HepG2 (cell line): ENCODE data around the gene MUL1. TPM values are rescaled to one million over a fixed set of nuclear protein-coding genes. Genes with fewer than 3 reads are reported as not detected.

Experiments used
- ATAC-seq: fragments of 200-7000 bp; cut with Tn5 transposase; 3 replicates; pipeline ENCODE4 v1.9.1; 2020; ENCODE audit warnings: mild to moderate bottlenecking, moderate library complexity
- BruUV-seq: library from RNA; stranded (reverse); fragments of 400-500 nt; replicated peaks from 2 replicates; lab custom pipeline; 2021; lab: Mats Ljungman, UMichigan
- CTCF ChIA-PET: fragments of 300-600 bp; formaldehyde crosslinking; extraction: SDS; loops from one replicate; lab custom pipeline; 2021; ENCODE audit warnings: low total read pairs, inconsistent platforms, low intra/inter-chr PET ratio; lab: Yijun Ruan, JAX
- POLR2A ChIA-PET: fragments of 350-600 bp; sonication (Branson Sonifier 250); formaldehyde crosslinking; loops from one replicate; lab custom pipeline; 2020; ENCODE audit warnings: antibody characterized with exemption, inconsistent platforms; lab: Yijun Ruan, JAX
- DNase-seq: peaks from one replicate; pipeline ENCODE4 v3.0.0-alpha.2; 2015; ENCODE audit warnings: low spot score
- FAIRE-seq: peaks from 3 replicates; lab custom pipeline; 2011; peaks lifted over from hg19 to GRCh38; lab: Jason Lieb, UNC
- H2AFZ ChIP-seq: one replicate; pipeline ENCODE4 v1.6.1; 2011; ENCODE audit warnings: low read length, inconsistent platforms
- H3K27ac ChIP-seq: fragments of 300-600 bp; 3 replicates; pipeline ENCODE4 v1.8.0; 2011; ENCODE audit warnings: mixed run types, mild to moderate bottlenecking, mixed read lengths, low read length, inconsistent platforms; ENCODE audit not compliant: insufficient read depth; ENCODE audit errors: extremely low read length
- H3K27me3 ChIP-seq, 2 experiments: fragments of 200-600 bp in 1 of 2; 2 replicates in 1 of 2; 3 replicates in 1 of 2; pipeline versions ENCODE4 v1.6.0 to v1.8.0; 2011; ENCODE audit warnings: low read length in 2 of 2, mild to moderate bottlenecking in 2 of 2, moderate library complexity in 2 of 2, inconsistent platforms in 1 of 2; ENCODE audit not compliant: insufficient read depth in 2 of 2, control insufficient read depth in 1 of 2
- H3K36me3 ChIP-seq, 2 experiments: fragments of 200-600 bp in 1 of 2; replicated peaks in 1 of 2; 2 replicates in 1 of 2; 3 replicates in 1 of 2; pipeline versions ENCODE4 v1.5.1 to v1.8.0; 2011; ENCODE audit warnings: low read length in 2 of 2, inconsistent platforms in 1 of 2; ENCODE audit not compliant: insufficient read depth in 2 of 2, control insufficient read depth in 1 of 2
- H3K4me1 ChIP-seq: 2 replicates; pipeline ENCODE4 v1.5.1; 2012; ENCODE audit warnings: low read length, inconsistent platforms; ENCODE audit not compliant: insufficient read depth
- H3K4me2 ChIP-seq: 2 replicates; pipeline ENCODE4 v1.6.0; 2011; ENCODE audit warnings: low read depth, low read length, inconsistent platforms
- H3K4me3 ChIP-seq, 3 experiments: fragments of 200-600 bp in 1 of 3; sonication (generic), shearing (Covaris generic) in 1 of 3; replicated peaks in 1 of 3; 2 replicates each; pipeline ENCODE4 v1.5.1; 2011 to 2016; ENCODE audit warnings: low read length in 3 of 3, inconsistent platforms in 2 of 3, low read depth in 2 of 3, mild to moderate bottlenecking in 2 of 3, control low read depth in 1 of 3, mixed read lengths in 1 of 3; ENCODE audit not compliant: insufficient read depth in 1 of 3
- H3K79me2 ChIP-seq: one replicate; pipeline ENCODE4 v1.6.1; 2011; ENCODE audit warnings: low read length, inconsistent platforms; ENCODE audit not compliant: insufficient read depth
- H3K9ac ChIP-seq: 2 replicates; pipeline ENCODE4 v1.6.0; 2011; ENCODE audit warnings: mild to moderate bottlenecking, low read depth, low read length, inconsistent platforms; ENCODE audit not compliant: insufficient read depth
- H3K9me3 ChIP-seq: 2 replicates; pipeline ENCODE4 v1.5.1; 2012; ENCODE audit warnings: mild to moderate bottlenecking, low read length
- H4K20me1 ChIP-seq: 2 replicates; pipeline ENCODE4 v1.6.0; 2011; ENCODE audit warnings: inconsistent platforms, mild to moderate bottlenecking, low read length, moderate library complexity; ENCODE audit not compliant: insufficient read depth
- ARID2 ChIP-seq: sonication (generic); formaldehyde crosslinking; IDR thresholded peaks from 2 replicates; pipeline ENCODE4 v1.8.1; 2022; ENCODE audit warnings: mild to moderate bottlenecking, missing genetic modification reagents, borderline replicate concordance
- GLI4 ChIP-seq: sonication (generic); formaldehyde crosslinking; IDR thresholded peaks from 2 replicates; pipeline ENCODE4 v1.5.1; 2020; ENCODE audit warnings: missing genetic modification reagents, mild to moderate bottlenecking, moderate library complexity, borderline replicate concordance
- NR1H2 ChIP-seq: sonication (generic); formaldehyde crosslinking; IDR thresholded peaks from 2 replicates; pipeline ENCODE4 v1.8.1; 2022; ENCODE audit warnings: low read depth, missing genetic modification reagents, borderline replicate concordance
- POLR2G ChIP-seq: fragments of 200-400 bp; formaldehyde crosslinking; IDR thresholded peaks from 2 replicates; pipeline ENCODE4 v1.6.1; 2018; ENCODE audit warnings: mild to moderate bottlenecking, low read depth, low read length, moderate library complexity
- REL ChIP-seq: sonication (generic); formaldehyde crosslinking; conservative IDR thresholded peaks from 2 replicates; pipeline ENCODE4 v1.8.0; 2022; ENCODE audit warnings: mild to moderate bottlenecking, missing genetic modification reagents, moderate library complexity
- SAP130 ChIP-seq: IDR thresholded peaks from 2 replicates; pipeline ENCODE4 v1.6.1; 2016; ENCODE audit warnings: low read depth
- TOE1 ChIP-seq: sonication (generic); formaldehyde crosslinking; IDR thresholded peaks from 2 replicates; pipeline ENCODE4 v1.4.0; 2020; ENCODE audit warnings: mild to moderate bottlenecking, missing genetic modification reagents
- ZMYM2 ChIP-seq: sonication (generic); formaldehyde crosslinking; IDR thresholded peaks from 2 replicates; pipeline ENCODE4 v1.8.0; 2022; ENCODE audit warnings: mild to moderate bottlenecking, missing genetic modification reagents
- ZNF839 ChIP-seq: sonication (generic); formaldehyde crosslinking; IDR thresholded peaks from 2 replicates; pipeline ENCODE4 v1.4.0; 2020; ENCODE audit warnings: missing genetic modification reagents, mild to moderate bottlenecking, borderline replicate concordance
- WGBS: methylation state at CpG from one replicate; pipeline ENCODE4 v1.1.6; 2017; ENCODE audit warnings: low lambda C conversion rate; 5-methylcytosine and 5-hydroxymethylcytosine counted together
- in situ Hi-C: cut with HindIII; loops from 2 replicates; pipeline ENCODE4 v1.10.0; 2017; ENCODE audit warnings: low pct_unique_long_range_greater_than_20kb; ENCODE audit not compliant: extremely low pct_ligation_motif_present
- intact Hi-C: fragments of 100-400 bp; cut with micrococcal nuclease; formaldehyde crosslinking; loops from one replicate; pipeline ENCODE4 v1.10.0; 2022; ENCODE audit not compliant: unreplicated experiment
- polyA plus RNA-seq, 8 experiments: library from polyadenylated mRNA; depleted of rRNA in 3 of 8; stranded (reverse) in 7 of 8; unstranded in 1 of 8; fragments of >200 nt; fragmentation: Illumina TruSeq in 4 of 8; extraction: Trizol in 4 of 8; gene quantifications; 2 replicates each; pipeline versions ENCODE4 v1.2.1 to v1.2.3, GENCODE V29; 2011 to 2016; ENCODE audit warnings: low read depth in 4 of 8, missing spikeins in 1 of 8, mixed read lengths in 1 of 8; ENCODE audit not compliant: insufficient read depth in 1 of 8
- total RNA-seq, 5 experiments: library from RNA; depleted of rRNA; stranded (reverse); fragments of >200 nt; fragmentation: Illumina TruSeq; extraction: Trizol; gene quantifications; 2 replicates each; pipeline ENCODE4 v1.2.3, GENCODE V29; 2016; ENCODE audit warnings: low read depth in 1 of 5
- TF ChIP-seq, protein P1 (sequence below): sonication (generic); formaldehyde crosslinking; IDR thresholded peaks from 2 replicates; pipeline ENCODE4 v1.8.1; 2022; ENCODE audit warnings: low read depth, mild to moderate bottlenecking, missing genetic modification reagents
- TF ChIP-seq, protein P2 (sequence below): sonication (generic); formaldehyde crosslinking; IDR thresholded peaks from 2 replicates; pipeline ENCODE4 v1.8.1; 2023; ENCODE audit warnings: missing genetic modification reagents, mild to moderate bottlenecking, borderline replicate concordance
- TF ChIP-seq, protein P3 (sequence below): sonication (generic); formaldehyde crosslinking; IDR thresholded peaks from 2 replicates; pipeline ENCODE4 v1.5.1; 2020; ENCODE audit warnings: mild to moderate bottlenecking, missing genetic modification reagents, moderate library complexity
- TF ChIP-seq, protein P4 (sequence below): sonication (generic); formaldehyde crosslinking; IDR thresholded peaks from 2 replicates; pipeline ENCODE4 v1.8.1; 2023; ENCODE audit warnings: missing genetic modification reagents, inconsistent platforms, borderline replicate concordance

MUL1 gene
- total and polyA plus RNA-seq, 2 of the 13 experiments (the other 11 are each of a cell fraction or from before 2014, with no cell fraction given), result 21.5 to 26.5 TPM

DNA sequence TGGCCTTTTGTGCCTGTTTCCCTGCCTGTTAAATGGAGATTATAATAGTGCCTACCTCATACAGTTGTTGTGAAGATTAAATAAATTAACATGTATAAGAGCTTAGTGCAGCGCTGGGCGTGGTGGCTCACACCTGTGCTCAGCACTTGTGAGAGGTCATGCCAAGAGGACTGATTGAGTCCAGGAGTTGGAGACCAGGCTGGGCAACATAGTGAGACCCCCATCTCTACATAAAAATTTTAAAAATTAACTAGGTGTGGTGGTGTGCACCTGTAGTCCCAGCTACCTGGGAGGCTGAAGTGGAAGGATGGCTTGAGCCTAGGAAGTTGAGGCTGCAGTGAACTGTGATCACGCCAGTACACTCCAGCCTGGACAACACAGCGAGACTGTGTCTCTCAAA is 34.1 kb downstream of the MUL1 start (continued):
- TF ChIP-seq, protein P1, sequence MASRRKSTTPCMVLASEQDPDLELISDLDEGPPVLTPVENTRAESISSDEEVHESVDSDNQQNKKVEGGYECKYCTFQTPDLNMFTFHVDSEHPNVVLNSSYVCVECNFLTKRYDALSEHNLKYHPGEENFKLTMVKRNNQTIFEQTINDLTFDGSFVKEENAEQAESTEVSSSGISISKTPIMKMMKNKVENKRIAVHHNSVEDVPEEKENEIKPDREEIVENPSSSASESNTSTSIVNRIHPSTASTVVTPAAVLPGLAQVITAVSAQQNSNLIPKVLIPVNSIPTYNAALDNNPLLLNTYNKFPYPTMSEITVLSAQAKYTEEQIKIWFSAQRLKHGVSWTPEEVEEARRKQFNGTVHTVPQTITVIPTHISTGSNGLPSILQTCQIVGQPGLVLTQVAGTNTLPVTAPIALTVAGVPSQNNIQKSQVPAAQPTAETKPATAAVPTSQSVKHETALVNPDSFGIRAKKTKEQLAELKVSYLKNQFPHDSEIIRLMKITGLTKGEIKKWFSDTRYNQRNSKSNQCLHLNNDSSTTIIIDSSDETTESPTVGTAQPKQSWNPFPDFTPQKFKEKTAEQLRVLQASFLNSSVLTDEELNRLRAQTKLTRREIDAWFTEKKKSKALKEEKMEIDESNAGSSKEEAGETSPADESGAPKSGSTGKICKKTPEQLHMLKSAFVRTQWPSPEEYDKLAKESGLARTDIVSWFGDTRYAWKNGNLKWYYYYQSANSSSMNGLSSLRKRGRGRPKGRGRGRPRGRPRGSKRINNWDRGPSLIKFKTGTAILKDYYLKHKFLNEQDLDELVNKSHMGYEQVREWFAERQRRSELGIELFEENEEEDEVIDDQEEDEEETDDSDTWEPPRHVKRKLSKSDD (CRISPR knock-in tag), result no peak
- TF ChIP-seq, protein P2, sequence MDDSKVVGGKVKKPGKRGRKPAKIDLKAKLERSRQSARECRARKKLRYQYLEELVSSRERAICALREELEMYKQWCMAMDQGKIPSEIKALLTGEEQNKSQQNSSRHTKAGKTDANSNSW (CRISPR knock-in tag), result no peak
- TF ChIP-seq REL, result no peak
- TF ChIP-seq GLI4 (CRISPR knock-in tag), result no peak
- TF ChIP-seq TOE1 (CRISPR knock-in tag), result no peak
- TF ChIP-seq ZMYM2 (CRISPR knock-in tag), result no peak
- TF ChIP-seq ARID2, result no peak

DNA sequence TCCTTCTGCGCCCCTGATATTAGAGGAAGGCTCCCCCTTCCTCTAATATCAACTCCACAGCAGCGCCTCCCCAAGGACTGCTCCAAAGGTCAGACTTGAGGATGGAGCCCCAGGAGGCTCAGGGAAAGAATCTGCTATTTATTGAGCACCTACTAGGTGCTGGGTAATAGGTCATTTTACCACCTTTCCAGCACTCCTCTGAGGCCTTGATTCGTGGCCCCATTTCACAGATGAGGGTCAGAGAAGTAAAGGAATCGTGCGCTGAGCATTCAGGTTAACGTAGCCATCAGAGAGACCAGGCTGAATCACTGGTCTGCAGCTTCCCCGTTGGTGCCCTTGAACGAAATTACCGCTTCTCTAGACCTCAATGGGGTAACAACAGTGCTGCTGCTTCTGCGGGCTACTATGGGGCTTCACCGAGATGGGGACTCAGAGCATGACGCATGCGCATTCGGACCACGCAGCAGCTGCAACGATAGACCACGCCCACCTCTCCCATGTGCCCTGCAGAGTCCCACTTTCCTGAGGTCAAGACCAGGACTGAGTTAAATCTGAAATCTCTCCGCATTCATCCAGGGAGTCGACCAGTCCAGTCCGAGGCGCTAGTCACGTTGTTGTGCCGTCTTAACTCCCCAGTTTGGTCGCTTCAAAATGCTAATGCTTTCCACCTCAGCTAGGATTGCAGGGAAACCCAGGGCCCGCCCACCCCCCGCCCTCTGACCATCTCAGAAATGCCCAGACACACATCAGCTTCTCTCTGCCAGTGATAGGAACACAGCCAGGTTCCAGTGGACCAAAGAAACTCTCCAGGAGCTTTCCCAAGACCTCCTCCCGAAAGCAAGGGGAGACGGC is 34.9 kb downstream of the MUL1 start:
- FAIRE-seq (no peak), ATAC-seq (no peak), DNase-seq (no peak)
- Histone ChIP-seq H3K27me3 (peaks cover 2 to 4% of the 10 kb centered on the region in 2 experiments; a peak in 2 of 5 replicates), H3K9me3 (no peaks in the 10 kb centered on the region), H3K27ac (no peak overlapping the region), H4K20me1 (no peaks in the 10 kb centered on the region), H2AFZ (no peak overlapping the region), H3K4me2 (0 out of 2 replicates have a peak overlapping the region, but pooled peaks have one; percentile 7), H3K36me3 (no peaks in the 10 kb centered on the region), H3K79me2 (peaks cover 8% of the 10 kb centered on the region), H3K4me3 (no peak overlapping the region), H3K4me1 (peaks cover 63% of the 10 kb centered on the region), H3K9ac (no peak overlapping the region)
- in situ Hi-C loops, result no loop called here
- 79% methylated on average over 16 of the region's 28 CpGs for WGBS
- ChIA-PET POLR2A (interaction anchor here (1.2 to 2.3 kb wide), 3 partner anchors 8 to 13 kb away, joined by 9 to 11 read pairs (median 11); partner anchors contain the start of gene CAMK2N1), CTCF (no interaction called here)
- intact Hi-C loops, result no loop called here
- BruUV-seq, result no TSS peak
- TF ChIP-seq SAP130 (CRISPR knock-in tag), result peak; percentile 35; the same call in 1 of the 2 replicates
- TF ChIP-seq NR1H2, result no peak
- no peak for TF ChIP-seq ZNF839 (CRISPR knock-in tag)
- TF ChIP-seq, protein P3, sequence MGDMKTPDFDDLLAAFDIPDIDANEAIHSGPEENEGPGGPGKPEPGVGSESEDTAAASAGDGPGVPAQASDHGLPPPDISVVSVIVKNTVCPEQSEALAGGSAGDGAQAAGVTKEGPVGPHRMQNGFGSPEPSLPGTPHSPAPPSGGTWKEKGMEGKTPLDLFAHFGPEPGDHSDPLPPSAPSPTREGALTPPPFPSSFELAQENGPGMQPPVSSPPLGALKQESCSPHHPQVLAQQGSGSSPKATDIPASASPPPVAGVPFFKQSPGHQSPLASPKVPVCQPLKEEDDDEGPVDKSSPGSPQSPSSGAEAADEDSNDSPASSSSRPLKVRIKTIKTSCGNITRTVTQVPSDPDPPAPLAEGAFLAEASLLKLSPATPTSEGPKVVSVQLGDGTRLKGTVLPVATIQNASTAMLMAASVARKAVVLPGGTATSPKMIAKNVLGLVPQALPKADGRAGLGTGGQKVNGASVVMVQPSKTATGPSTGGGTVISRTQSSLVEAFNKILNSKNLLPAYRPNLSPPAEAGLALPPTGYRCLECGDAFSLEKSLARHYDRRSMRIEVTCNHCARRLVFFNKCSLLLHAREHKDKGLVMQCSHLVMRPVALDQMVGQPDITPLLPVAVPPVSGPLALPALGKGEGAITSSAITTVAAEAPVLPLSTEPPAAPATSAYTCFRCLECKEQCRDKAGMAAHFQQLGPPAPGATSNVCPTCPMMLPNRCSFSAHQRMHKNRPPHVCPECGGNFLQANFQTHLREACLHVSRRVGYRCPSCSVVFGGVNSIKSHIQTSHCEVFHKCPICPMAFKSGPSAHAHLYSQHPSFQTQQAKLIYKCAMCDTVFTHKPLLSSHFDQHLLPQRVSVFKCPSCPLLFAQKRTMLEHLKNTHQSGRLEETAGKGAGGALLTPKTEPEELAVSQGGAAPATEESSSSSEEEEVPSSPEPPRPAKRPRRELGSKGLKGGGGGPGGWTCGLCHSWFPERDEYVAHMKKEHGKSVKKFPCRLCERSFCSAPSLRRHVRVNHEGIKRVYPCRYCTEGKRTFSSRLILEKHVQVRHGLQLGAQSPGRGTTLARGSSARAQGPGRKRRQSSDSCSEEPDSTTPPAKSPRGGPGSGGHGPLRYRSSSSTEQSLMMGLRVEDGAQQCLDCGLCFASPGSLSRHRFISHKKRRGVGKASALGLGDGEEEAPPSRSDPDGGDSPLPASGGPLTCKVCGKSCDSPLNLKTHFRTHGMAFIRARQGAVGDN (CRISPR knock-in tag), result peak; percentile 14; the same call in 1 of the 2 replicates
- TF ChIP-seq, protein P4, sequence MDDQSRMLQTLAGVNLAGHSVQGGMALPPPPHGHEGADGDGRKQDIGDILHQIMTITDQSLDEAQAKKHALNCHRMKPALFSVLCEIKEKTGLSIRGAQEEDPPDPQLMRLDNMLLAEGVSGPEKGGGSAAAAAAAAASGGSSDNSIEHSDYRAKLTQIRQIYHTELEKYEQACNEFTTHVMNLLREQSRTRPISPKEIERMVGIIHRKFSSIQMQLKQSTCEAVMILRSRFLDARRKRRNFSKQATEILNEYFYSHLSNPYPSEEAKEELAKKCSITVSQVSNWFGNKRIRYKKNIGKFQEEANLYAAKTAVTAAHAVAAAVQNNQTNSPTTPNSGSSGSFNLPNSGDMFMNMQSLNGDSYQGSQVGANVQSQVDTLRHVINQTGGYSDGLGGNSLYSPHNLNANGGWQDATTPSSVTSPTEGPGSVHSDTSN (CRISPR knock-in tag), result no peak
- TF ChIP-seq POLR2G, result peak; percentile 18; the same call in 1 of the 2 replicates
